GM21360 (cell line): ENCODE results near the gene KAT8.
"Not testable (repeated sequence)": the region's sequence is repeated elsewhere in the genome, so short reads cannot be mapped to it uniquely, and the experiment has no call there.

Source experiments
- ATAC-seq: cut with Tn5 transposase; IDR thresholded peaks from one replicate; pipeline ENCODE4 v1.9.1; 2021; ENCODE audit warnings: mild to moderate bottlenecking, moderate library complexity; ENCODE audit not compliant: unreplicated experiment

Gene KAT8

DNA sequence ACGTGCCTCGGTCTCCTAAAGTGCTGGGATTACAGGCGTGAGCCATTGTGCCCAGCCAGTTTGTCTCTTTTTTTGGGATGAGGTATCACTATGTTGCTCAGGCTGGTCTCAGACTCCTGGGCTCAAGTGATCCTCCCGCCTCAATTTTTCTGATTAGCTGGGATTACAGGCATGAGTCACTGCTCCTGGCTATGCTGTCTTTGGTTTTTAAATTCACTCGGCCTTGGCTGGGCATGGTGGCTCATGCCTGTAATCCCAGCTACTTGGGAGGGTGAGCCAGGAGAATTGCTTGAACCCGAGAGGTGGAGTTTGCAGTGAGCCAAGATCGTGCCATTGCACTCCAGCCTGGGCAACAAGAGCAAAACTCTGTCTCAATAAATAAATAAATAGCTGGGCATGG is 27.0 kb downstream of the KAT8 start:
- ATAC-seq = not testable (repeated sequence)

DNA sequence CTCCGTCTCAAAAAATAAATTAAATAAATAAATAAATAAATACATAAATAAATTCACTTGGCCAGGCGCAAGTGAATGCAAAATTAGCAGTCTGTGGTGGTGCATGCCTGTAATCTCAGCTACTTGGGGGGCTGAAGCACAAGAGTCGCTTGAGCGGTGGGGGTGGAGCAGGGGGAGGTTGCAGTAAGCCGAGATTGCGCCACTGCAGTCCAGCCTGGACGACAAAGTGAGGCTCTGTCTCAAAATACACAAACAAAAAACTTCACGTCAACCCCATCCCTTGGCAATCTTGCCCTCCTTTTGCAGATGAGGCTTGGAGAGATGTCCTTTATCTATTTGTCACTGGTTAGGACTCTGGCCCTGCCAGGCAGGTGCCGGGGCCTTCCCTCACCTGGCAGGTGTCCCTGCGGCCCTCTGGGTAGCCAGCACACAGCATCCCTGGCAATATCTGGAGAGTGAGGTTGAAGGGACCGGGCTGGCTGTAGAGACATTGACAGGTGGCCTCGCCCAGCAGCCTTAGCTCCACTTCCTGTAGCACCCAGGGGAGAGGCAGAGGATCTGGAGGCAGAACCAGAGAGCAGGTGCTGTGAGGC is 28.0 kb downstream of the KAT8 start:
- no peak for ATAC-seq

DNA sequence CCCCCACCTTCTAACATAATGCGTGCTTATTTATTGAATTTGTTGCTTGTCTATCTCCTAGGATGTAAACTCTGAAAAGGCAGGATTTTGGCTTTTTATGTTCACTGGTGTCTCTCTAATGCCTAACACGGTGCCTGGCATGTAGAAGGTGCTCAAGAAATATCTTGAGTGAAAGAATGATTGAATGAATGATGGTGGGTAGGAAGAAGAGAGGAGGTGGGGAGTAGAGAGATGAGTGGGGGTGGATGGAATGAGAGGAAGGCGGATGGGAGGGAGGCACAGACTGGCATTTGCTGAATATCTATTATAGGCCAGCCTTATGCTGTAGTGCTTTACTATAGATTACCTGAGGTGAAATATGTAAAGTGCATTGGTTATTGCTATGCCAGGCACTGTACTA is 30.1 kb downstream of the KAT8 start:
- ATAC-seq = no peak

DNA sequence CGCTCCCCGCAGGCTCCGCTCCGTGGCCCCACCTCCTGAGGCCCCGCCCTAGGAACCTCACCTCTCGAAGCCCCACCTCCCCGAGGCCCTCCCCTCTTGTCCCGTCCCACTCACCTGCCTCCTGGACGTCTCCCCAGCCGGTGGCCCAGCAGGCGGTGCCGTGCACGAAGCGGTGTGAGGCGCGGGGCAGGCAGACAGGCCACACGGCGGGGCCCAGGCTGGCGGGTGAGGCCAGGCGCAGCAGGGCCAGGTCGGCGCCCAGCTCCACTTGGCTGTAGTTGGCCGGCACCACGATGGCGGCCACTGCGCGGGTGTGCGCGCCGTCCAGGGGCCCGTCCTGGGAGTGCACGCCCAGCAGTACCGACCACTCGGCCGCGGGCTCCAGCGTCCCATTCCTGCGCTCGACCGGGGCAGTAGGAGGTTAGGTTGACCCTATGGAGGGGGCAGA is 30.8 kb downstream of the KAT8 start:
- ATAC-seq = no peak

DNA sequence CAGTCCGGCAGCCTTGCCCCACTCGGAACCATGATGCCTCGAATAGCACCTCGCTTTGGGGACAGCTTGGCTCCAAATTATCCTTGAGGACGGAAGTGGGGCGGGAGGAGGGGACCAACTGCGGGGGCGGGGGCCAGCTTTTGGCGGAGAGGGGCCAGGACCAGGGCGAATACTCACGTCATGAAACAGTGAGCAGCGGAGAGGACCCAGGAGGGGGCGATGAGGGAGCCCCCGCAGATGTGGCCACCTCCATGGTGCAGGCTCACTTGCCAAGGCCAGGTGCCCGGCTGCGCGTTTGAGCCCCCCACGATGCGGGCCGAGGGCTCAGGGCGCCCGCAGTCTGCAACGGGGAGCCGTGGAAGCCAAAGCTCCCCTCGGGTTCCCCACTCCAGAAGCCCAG is 31.4 kb downstream of the KAT8 start:
- ATAC-seq = no peak

DNA sequence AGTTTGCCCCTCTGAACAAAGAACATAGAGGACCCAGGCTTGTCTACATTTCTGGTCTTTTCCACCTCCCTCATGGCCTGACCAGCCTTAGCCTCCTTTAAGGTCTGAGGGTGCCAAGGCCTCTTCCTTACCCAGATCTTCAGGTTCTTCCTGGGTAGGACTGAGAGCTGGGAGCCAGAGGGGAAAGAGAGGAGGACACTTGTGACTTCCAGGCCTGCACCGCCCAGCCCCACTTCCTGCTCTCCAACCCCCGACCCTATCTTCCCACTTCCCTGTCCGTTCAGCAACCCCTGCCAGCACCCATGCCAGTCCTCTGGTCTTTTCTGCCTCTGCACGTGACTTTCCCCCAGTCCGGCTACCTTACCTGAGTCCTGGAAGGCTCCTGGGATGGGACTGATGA is 31.9 kb downstream of the KAT8 start:
- no peak for ATAC-seq

DNA sequence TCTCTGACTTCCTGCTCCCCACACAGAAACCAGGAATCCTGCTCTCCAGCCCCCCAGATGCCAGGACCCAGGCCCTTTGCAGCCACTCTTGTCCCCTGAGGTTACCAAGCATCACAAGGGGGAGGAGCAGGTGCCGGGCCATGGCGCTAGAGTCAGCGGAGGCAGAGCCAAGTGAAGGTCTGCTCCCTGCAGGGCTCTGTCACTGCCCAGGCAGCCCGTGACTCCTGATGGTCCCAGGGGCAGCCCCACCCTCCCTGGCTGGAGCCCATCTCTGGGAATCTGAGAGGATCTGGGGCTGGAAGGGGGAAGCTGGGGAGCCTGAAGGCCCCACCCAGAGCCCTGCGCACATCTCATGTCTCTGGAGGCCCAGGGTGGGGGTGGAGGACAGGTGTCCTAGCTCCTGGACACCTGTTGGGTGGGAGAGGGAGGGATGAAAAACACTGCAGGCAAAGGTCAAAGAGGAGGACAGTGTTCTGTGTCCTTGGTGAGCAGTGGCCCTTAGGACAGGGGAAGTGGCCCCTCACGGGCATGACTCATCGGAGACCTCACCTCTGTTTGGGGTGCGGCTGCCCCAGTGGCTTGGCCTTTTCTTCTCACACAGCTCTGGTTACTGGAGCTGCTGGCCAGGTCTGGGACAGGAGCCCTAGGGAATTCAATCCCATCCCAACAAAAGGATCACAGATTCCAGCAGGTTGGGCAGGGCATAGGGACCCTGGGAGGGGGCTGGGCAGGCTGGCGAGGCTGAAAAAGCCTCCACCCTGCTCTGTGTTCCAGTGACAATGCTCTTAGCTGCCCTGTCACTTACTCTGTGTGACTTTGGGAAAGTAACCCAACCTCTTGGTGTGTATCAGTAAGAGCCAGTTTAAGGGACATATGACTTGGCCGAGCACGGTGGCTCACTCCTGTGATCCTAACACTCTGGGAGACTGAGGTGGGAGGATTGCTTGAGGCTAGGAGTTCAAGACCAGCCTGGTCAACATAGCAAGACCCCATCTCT is 32.7 kb downstream of the KAT8 start, which contains the start of gene PRSS36:
TSS of gene PRSS36 (minus strand) at position 173 of the 997 bp plus-strand sequence. CDS start at position 142, 31 bp downstream.
- no peak for ATAC-seq

DNA sequence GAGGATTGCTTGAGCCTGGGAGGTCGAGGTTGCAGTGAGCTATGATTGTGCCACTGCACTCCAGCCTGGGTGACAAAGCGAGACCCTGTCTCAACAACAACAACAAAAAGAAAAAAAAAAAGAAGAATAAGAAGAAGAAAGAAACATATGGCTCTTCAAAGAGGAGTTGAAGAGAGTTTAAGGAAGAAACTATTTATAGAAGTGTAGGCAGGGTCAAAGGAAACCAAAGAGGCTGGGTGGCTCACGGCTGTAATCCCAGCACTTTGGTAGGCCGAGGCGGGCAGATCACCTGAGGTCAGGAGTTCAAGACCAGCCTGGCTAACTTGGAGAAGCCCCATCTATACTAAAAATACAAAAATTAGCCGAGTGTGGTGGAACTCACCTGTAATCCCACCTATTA is 33.5 kb downstream of the KAT8 start:
- ATAC-seq = not testable (repeated sequence)

DNA sequence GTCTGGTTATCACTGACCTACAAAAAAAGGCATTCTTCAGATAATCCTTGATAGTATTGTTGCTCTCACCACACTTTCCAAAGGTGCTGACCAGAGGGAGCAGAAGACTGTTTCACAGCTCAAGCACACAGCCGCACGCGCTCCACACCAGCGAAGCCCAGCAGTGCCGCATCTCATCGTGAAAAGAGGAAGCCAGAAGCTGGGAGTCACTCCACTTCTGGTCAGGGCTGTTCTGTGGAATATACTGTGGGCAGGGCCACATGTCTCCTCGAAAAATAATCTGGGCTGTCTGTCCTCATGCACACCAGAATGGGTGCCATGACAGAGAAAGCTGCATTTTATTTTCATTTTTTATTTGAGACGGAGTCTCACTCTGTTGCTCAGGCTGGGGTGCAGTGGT is 39.7 kb downstream of the KAT8 start:
- no peak for ATAC-seq

DNA sequence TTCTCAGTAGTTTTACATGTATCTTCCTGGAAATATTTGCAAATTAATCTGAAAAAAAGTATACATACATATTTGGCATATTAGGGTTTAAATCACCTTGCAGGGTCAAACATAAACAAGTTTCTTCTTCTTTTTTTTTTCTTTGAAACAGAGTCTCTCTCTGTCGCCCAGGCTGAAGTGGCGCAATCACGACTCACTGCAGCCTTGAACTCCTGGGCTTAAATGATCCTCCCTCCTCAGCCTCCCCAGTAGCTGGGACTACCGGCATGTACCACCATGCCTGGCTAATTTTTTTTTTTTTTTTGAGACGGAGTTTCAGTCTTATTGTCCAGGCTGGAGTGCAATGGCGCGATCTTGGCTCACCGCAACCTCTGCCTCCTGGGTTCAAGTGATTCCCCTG is 49.9 kb downstream of the KAT8 start:
- no peak for ATAC-seq

DNA sequence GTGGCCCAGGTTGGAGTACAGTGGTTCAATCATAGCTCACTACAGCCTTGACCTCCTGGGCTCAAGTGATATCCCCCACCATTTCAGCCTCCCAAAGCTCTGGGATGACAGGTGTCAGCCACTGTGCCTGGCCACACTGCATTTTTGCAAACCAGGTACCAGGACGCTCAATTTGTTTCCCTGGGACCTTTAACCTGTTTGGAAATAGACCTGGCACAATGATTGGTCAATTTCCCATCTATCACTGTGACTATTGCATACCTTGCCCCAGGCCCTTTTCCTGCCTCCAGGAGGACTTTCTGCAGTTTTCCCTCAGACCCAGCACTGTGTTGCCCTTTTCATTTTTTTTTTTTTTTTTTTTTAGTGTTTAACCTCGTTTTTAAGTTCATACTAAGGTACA is 51.4 kb downstream of the KAT8 start:
- ATAC-seq = no peak

DNA sequence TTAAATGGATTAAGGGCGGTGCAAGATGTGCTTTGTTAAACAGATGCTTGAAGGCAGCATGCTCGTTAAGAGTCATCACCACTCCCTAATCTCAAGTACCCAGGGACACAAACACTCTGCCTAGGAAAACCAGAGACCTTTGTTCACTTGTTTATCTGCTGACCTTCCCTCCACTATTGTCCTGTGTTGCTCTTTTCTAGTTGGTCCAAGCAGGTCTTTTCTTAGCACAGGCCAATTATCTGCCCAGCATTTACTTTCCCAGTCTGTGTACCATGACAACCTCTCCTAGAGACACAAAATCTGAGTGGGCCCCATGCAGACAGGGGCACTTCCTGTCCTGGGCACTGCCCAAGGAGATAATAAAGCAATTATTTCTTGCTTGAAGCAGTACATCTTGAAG is 52.6 kb downstream of the KAT8 start:
- not testable (repeated sequence) for ATAC-seq

DNA sequence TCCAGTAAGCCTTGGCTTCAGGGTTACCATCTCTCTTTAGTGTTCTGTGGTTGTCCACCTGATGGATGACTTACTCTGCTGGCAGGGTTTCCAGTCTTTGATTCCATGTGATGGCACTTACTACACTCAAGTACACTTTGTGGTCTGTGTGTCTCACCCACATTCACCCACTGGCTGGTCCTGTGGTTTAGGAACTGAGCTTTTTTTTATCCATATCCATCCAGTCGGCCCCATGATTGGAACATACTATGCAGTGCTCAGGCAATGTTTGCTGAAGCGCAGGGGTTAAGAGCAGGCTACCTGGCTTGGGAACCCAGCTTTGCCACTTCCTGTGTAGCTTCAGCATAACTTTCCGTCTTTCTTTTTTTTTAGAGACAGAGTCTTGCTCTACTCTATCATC is 59.7 kb downstream of the KAT8 start:
- no peak for ATAC-seq

DNA sequence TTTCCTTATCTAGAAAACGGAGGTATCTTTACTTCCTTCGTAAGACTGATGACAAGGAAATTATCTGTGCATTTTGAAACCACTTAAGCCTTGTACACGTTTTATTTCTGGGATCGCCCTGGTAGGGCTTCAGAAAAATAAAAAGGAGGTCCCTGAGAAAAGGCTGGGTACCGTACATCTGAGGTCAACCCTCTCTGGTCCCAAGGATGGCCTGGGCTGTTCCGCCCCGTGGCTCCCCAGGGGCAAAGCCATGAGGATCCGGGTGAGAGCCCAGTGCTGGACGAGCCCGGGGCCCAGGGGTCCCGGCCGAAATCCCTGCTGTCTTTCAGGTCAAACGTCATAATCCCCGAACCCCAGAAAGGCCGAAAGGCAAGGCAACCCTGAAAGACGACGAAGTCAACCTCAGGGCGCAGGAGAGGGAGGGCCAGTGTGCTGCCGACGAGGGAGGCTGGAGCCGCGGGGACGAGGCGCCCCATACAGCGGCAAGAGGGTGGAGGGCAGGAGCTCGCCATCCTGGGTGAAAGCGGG is 61.8 kb downstream of the KAT8 start:
- ATAC-seq = no peak

DNA sequence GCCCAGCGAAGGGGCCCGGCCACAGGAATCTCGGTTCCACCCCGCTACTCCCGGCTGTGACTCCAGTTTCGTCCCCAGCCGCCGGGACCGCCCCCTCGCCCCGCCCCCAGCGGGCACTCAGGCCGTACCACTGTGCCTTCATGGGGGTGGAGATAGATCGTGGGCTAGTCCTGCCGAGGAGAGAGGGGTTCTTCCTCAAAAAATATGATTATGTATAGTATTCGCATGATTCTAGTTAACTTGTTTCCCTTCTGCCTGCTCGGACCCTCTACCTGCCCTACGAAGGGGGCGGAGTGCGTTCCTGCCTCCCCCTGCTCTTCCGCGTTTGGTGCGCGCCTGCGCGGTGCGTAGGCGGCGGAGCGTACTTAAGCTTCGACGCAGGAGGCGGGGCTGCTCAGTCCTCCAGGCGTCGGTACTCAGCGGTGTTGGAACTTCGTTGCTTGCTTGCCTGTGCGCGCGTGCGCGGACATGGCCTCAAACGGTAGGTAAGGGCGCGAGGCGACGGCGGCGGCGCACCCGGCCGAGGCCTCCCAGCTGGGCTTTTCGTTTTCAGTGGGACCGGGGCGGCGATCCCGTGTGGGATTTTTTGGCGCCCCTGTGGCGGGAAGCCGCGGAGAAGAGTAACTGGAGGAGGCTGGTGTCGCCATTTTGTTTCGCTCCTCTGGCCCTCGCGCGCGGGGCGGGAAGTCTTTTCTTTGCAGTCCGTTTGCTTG is 62.4 kb downstream of the KAT8 start, which contains the start of gene FUS:
TSS of gene FUS (plus strand) at position 393 of the 713 bp plus-strand sequence. CDS start at position 469, 76 bp downstream.
- peak; percentile 55 for ATAC-seq
